H1 (cell line): Measurements from ENCODE around the gene KLRB1. TPM values are rescaled to one million over a fixed set of nuclear protein-coding genes. Genes with fewer than 3 reads are reported as not detected.

Source experiments
- CTCF ChIA-PET: fragments of 300-600 bp; sonication (Branson Sonifier 250); formaldehyde crosslinking; loops from one replicate; lab custom pipeline; 2021; ENCODE audit not compliant: partially characterized antibody; lab: Charles Lee
- POLR2A ChIA-PET: fragments of 300-600 bp; sonication (Branson Sonifier 250); formaldehyde crosslinking; loops from one replicate; lab custom pipeline; 2021; ENCODE audit warnings: inconsistent platforms; ENCODE audit not compliant: partially characterized antibody; lab: Charles Lee
- DNase-seq, 2 experiments: peaks; one replicate each; pipeline versions ENCODE4 v3.0.0 to v3.0.0-alpha.2; 2010 to 2022; ENCODE audit warnings: low spot score in 2 of 2, low read depth in 1 of 2, mixed read lengths in 1 of 2
- FAIRE-seq: peaks from 2 replicates; lab custom pipeline; 2011; peaks lifted over from hg19 to GRCh38; lab: Jason Lieb, UNC
- H2AFZ ChIP-seq: 2 replicates; pipeline ENCODE4 v1.8.1; 2012; ENCODE audit warnings: low read length, inconsistent platforms
- H2AK5ac ChIP-seq: 2 replicates; pipeline ENCODE4 v1.6.1; 2013; ENCODE audit warnings: low read depth, low read length
- H2BK120ac ChIP-seq: replicated peaks from 2 replicates; pipeline ENCODE3; 2013; ENCODE audit warnings: low read depth, low read length, inconsistent platforms
- H2BK12ac ChIP-seq: 2 replicates; pipeline ENCODE4 v1.6.1; 2013; ENCODE audit warnings: low read depth, low read length
- H2BK15ac ChIP-seq: 2 replicates; pipeline ENCODE4 v1.6.1; 2013; ENCODE audit warnings: low read length
- H2BK20ac ChIP-seq: 2 replicates; pipeline ENCODE4 v1.6.1; 2013; ENCODE audit warnings: low read length
- H2BK5ac ChIP-seq: 2 replicates; pipeline ENCODE4 v1.6.1; 2013; ENCODE audit warnings: low read depth, low read length
- H3K14ac ChIP-seq: 2 replicates; pipeline ENCODE4 v1.6.1; 2013; ENCODE audit warnings: inconsistent platforms; ENCODE audit not compliant: insufficient read length
- H3K18ac ChIP-seq: 2 replicates; pipeline ENCODE4 v1.6.1; 2013; ENCODE audit warnings: low read length; ENCODE audit errors: extremely low read depth
- H3K23ac ChIP-seq: 2 replicates; pipeline ENCODE4 v1.6.1; 2013; ENCODE audit warnings: inconsistent platforms; ENCODE audit not compliant: insufficient read length
- H3K23me2 ChIP-seq: 2 replicates; pipeline ENCODE4 v1.6.1; 2013; ENCODE audit warnings: low read depth, low read length
- H3K27ac ChIP-seq: 2 replicates; pipeline ENCODE4 v1.6.1; 2011; ENCODE audit warnings: low read depth, low read length, inconsistent platforms
- H3K27me3 ChIP-seq, 4 experiments: replicated peaks in 1 of 4; 1 replicate in 1 of 4; 2 replicates in 3 of 4; pipeline versions ENCODE4 v1.6.1 to v1.8.1; 2011 to 2013; ENCODE audit warnings: low read length in 3 of 4, mild to moderate bottlenecking in 3 of 4, inconsistent platforms in 2 of 4, mixed read lengths in 2 of 4, moderate library complexity in 1 of 4; ENCODE audit not compliant: control insufficient read depth in 3 of 4, insufficient read depth in 3 of 4; ENCODE audit errors: extremely low read depth in 1 of 4
- H3K36me3 ChIP-seq, 4 experiments: 2 replicates each; pipeline versions ENCODE4 v1.6.1 to v1.8.1; 2011 to 2013; ENCODE audit warnings: mild to moderate bottlenecking in 4 of 4, low read length in 3 of 4, moderate library complexity in 2 of 4, control low read depth in 1 of 4, inconsistent platforms in 1 of 4; ENCODE audit not compliant: insufficient read depth in 4 of 4, control insufficient read depth in 2 of 4
- H3K4ac ChIP-seq: replicated peaks from 2 replicates; pipeline ENCODE3; 2013; ENCODE audit warnings: low read length, low read depth, mixed read lengths, inconsistent platforms; ENCODE audit not compliant: insufficient read length
- H3K4me1 ChIP-seq, 4 experiments: replicated peaks in 1 of 4; 1 replicate in 1 of 4; 2 replicates in 3 of 4; pipeline versions ENCODE4 v1.6.1 to v1.8.1; 2011 to 2013; ENCODE audit warnings: low read length in 3 of 4, inconsistent platforms in 2 of 4, mixed read lengths in 1 of 4; ENCODE audit not compliant: insufficient read depth in 4 of 4, control insufficient read depth in 3 of 4
- H3K4me2 ChIP-seq, 2 experiments: 2 replicates each; pipeline versions ENCODE4 v1.6.1 to v1.8.1; 2011 to 2013; ENCODE audit warnings: low read depth in 2 of 2, low read length in 2 of 2, control low read depth in 1 of 2, inconsistent platforms in 1 of 2, mild to moderate bottlenecking in 1 of 2; ENCODE audit not compliant: insufficient read depth in 1 of 2
- H3K4me3 ChIP-seq, 4 experiments: fragments of 200-600, 300-600 bp in 1 of 4; sonication (generic), shearing (Covaris generic), sonication (Bioruptor Twin) in 1 of 4; 2 replicates each; pipeline versions ENCODE4 v1.5.1 to v1.8.1; 2011 to 2016; ENCODE audit warnings: low read length in 4 of 4, low read depth in 3 of 4, control low read depth in 2 of 4, inconsistent platforms in 2 of 4, mild to moderate bottlenecking in 2 of 4, mixed read lengths in 1 of 4, moderate library complexity in 1 of 4; ENCODE audit not compliant: insufficient read depth in 2 of 4; ENCODE audit errors: extremely low read depth in 1 of 4
- H3K56ac ChIP-seq: replicated peaks from 2 replicates; pipeline ENCODE3; 2013; ENCODE audit warnings: low read depth, mild to moderate bottlenecking, mixed read lengths, low read length, inconsistent platforms; ENCODE audit not compliant: insufficient read length
- H3K79me1 ChIP-seq: 2 replicates; pipeline ENCODE4 v1.6.1; 2013; ENCODE audit warnings: low read depth, low read length, control low read depth
- H3K79me2 ChIP-seq, 2 experiments: 2 replicates each; pipeline versions ENCODE4 v1.6.1 to v1.8.1; 2012 to 2013; ENCODE audit warnings: low read length in 2 of 2, mild to moderate bottlenecking in 2 of 2, inconsistent platforms in 1 of 2; ENCODE audit not compliant: insufficient read depth in 2 of 2, control insufficient read depth in 1 of 2
- H3K9ac ChIP-seq, 4 experiments: replicated peaks in 1 of 4; 1 replicate in 1 of 4; 2 replicates in 3 of 4; pipeline versions ENCODE4 v1.6.1 to v1.8.1; 2011 to 2013; ENCODE audit warnings: low read depth in 3 of 4, low read length in 3 of 4, control low read depth in 2 of 4, mild to moderate bottlenecking in 2 of 4, moderate library complexity in 2 of 4, inconsistent platforms in 1 of 4; ENCODE audit errors: extremely low read depth in 1 of 4
- H3K9me3 ChIP-seq, 2 experiments: 2 replicates each; pipeline versions ENCODE4 v1.6.1 to v1.8.1; 2012 to 2013; ENCODE audit warnings: mild to moderate bottlenecking in 2 of 2, moderate library complexity in 2 of 2, control low read depth in 1 of 2, inconsistent platforms in 1 of 2, low read depth in 1 of 2, low read length in 1 of 2, mixed read lengths in 1 of 2; ENCODE audit not compliant: insufficient read depth in 2 of 2
- H4K20me1 ChIP-seq, 2 experiments: replicated peaks in 1 of 2; 2 replicates each; pipeline versions ENCODE3 to v1.8.1; 2011 to 2013; ENCODE audit warnings: inconsistent platforms in 2 of 2, low read length in 2 of 2, mild to moderate bottlenecking in 1 of 2; ENCODE audit not compliant: insufficient read depth in 2 of 2, control insufficient read depth in 1 of 2
- H4K5ac ChIP-seq: 2 replicates; pipeline ENCODE4 v1.6.1; 2013; ENCODE audit warnings: low read length, low read depth, mixed read lengths, inconsistent platforms; ENCODE audit not compliant: insufficient read length
- H4K8ac ChIP-seq: 2 replicates; pipeline ENCODE4 v1.8.0; 2013; ENCODE audit warnings: mild to moderate bottlenecking, moderate library complexity, low read length, inconsistent platforms; ENCODE audit not compliant: insufficient read depth; ENCODE audit errors: extremely low read depth
- H4K91ac ChIP-seq: replicated peaks from 2 replicates; pipeline ENCODE3; 2013; ENCODE audit warnings: low read length, mixed read lengths, inconsistent platforms; ENCODE audit not compliant: insufficient read length
- CHD2 ChIP-seq: IDR thresholded peaks from 2 replicates; pipeline ENCODE4 v1.6.1; 2012; ENCODE audit warnings: low read length, improper control_type of control experiment
- CREB1 ChIP-seq: IDR thresholded peaks from 2 replicates; pipeline ENCODE4 v1.6.1; 2012; ENCODE audit warnings: inconsistent platforms
- FOSL1 ChIP-seq: IDR thresholded peaks from 2 replicates; pipeline ENCODE4 v1.6.1; 2011; ENCODE audit warnings: mild to moderate bottlenecking, low read depth, low read length, moderate library complexity; ENCODE audit not compliant: insufficient read depth
- HDAC2 ChIP-seq, 2 experiments: fragments of 300-600 bp in 1 of 2; sonication (generic) in 1 of 2; IDR thresholded peaks; 2 replicates each; pipeline ENCODE4 v1.6.1; 2011 to 2012; ENCODE audit warnings: low read depth in 2 of 2, low read length in 2 of 2, mild to moderate bottlenecking in 2 of 2, moderate library complexity in 2 of 2, borderline replicate concordance in 1 of 2, inconsistent platforms in 1 of 2
- MAFK ChIP-seq: IDR thresholded peaks from 2 replicates; pipeline ENCODE4 v1.6.1; 2012; ENCODE audit warnings: low read depth, mild to moderate bottlenecking, improper control_type of control experiment, low read length
- POLR2AphosphoS5 ChIP-seq: IDR thresholded peaks from 2 replicates; pipeline ENCODE4 v1.6.1; 2011; ENCODE audit warnings: low read depth, low read length
- POU5F1 ChIP-seq: IDR thresholded peaks from 2 replicates; pipeline ENCODE4 v1.6.1; 2011; ENCODE audit warnings: low read depth, mild to moderate bottlenecking, low read length, moderate library complexity
- RAD21 ChIP-seq, 2 experiments: IDR thresholded peaks in 1 of 2; conservative IDR thresholded peaks in 1 of 2; 2 replicates each; pipeline ENCODE4 v1.6.1; 2011; ENCODE audit warnings: low read depth in 2 of 2, low read length in 2 of 2, improper control_type of control experiment in 1 of 2, inconsistent platforms in 1 of 2, mild to moderate bottlenecking in 1 of 2, moderate library complexity in 1 of 2
- SIRT6 ChIP-seq: IDR thresholded peaks from one replicate; pipeline ENCODE4 v1.7.1; 2012; ENCODE audit warnings: low read length, inconsistent platforms
- SP1 ChIP-seq: IDR thresholded peaks from 2 replicates; pipeline ENCODE4 v1.6.1; 2011; ENCODE audit warnings: low read depth, low read length
- TAF7 ChIP-seq: optimal IDR thresholded peaks from 2 replicates; pipeline ENCODE3; 2011; ENCODE audit warnings: low read depth, mild to moderate bottlenecking, inconsistent platforms, low read length, moderate library complexity, borderline replicate concordance
- TEAD4 ChIP-seq: IDR thresholded peaks from 2 replicates; pipeline ENCODE4 v1.6.1; 2012; ENCODE audit warnings: low read depth, low read length, inconsistent platforms, mixed read lengths
- ZNF274 ChIP-seq: IDR thresholded peaks from 2 replicates; pipeline ENCODE4 v1.7.0; 2012; ENCODE audit warnings: low read length, borderline replicate concordance; ENCODE audit errors: extremely low read depth
- WGBS, 2 experiments: shearing (Covaris generic) in 1 of 2; methylation state at CpG; one replicate each; pipeline versions ENCODE4 v1.1.6 to v1.1.7; 2013 to 2015; ENCODE audit warnings: low lambda C conversion rate in 2 of 2, mixed read lengths in 2 of 2, inconsistent platforms in 1 of 2, low coverage in 1 of 2, missing lambda C conversion rate in 1 of 2; ENCODE audit not compliant: insufficient replicate concordance in 2 of 2, insufficient coverage in 1 of 2, insufficient read length in 1 of 2; ENCODE audit errors: extremely low coverage in 1 of 2, missing lambda C conversion rate in 1 of 2; 5-methylcytosine and 5-hydroxymethylcytosine counted together
- polyA plus RNA-seq, 7 experiments: library from polyadenylated mRNA; depleted of rRNA in 3 of 7; stranded (reverse) in 5 of 7; unstranded in 2 of 7; fragments of >200 nt in 5 of 7; fragments of 200-250 nt in 2 of 7; gene quantifications; 1 replicate in 5 of 7; 2 replicates in 1 of 7; 4 replicates in 1 of 7; pipeline versions ENCODE4 v1.2.1 to v1.2.3, GENCODE V29; 2011 to 2013; ENCODE audit warnings: missing spikeins in 2 of 7, mixed read lengths in 2 of 7
- total RNA-seq: library from RNA; stranded (reverse); fragmentation: NEBNext Ultra II Directional; extraction: Animal tissue kit (Norgen Biotek cat#: 25700); gene quantifications from 2 replicates; pipeline ENCODE4 v1.2.1, GENCODE V29; 2021

The KLRB1 gene
- total and polyA plus RNA-seq, 2 of the 8 experiments (the other 6 are each of a cell fraction or from before 2014, with no cell fraction given) = not detected

DNA sequence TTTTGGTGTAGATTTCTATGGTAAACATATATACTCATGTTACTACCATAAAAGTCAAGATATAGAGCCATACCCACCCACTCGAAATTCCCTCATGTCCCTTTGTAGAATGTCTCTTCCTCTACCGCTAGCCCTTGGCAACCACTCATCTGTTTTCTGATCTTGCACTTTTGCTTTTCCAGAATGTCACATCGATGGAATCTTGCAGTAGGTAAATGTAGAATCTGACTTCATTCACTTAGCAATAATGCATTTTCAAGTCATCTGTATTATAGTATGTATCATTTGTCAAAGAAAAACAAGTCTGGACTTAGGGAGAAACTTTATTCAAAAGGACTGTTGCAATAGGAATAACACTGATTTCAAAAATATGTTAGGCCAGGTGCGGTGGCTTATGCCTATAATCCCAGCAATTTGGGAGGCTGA, 42.4 kb upstream of the KLRB1 start:
- H2BK20ac ChIP-seq = no peak overlapping the region
- peaks cover 11% of the 10 kb centered on the region; the same call in 1 of the 2 replicates for H3K23me2 ChIP-seq
- H4K5ac ChIP-seq = no peak overlapping the region
- no peak overlapping the region for H2AK5ac ChIP-seq
- H2BK120ac ChIP-seq = no peak overlapping the region
- no peak overlapping the region for H3K18ac ChIP-seq
- H3K9ac ChIP-seq = no peak overlapping the region
- H3K79me1 ChIP-seq = no peaks in the 10 kb centered on the region
- H4K91ac ChIP-seq = no peak overlapping the region
- no peak overlapping the region for H3K14ac ChIP-seq
- H4K20me1 ChIP-seq = no peaks in the 10 kb centered on the region
- no peak overlapping the region for H3K4ac ChIP-seq
- H3K4me1 ChIP-seq = peaks cover 2 to 7% (median 5%) of the 10 kb centered on the region in 4 experiments; a peak in 3 of 7 replicates
- no peak overlapping the region for H2BK15ac ChIP-seq
- 90% methylated on average over 4 of the region's 4 CpGs; no CpG with 5 or more reads in 1 of the 2 experiments for WGBS, 2 experiments
- POLR2A ChIA-PET = interaction anchor here (0.6 to 0.8 kb wide), 2 partner anchors 9 to 12 kb away, joined by 3 read pairs; no protein-coding TSS in a partner anchor
- peaks cover 2 to 5% (median 4%) of the 10 kb centered on the region in 4 experiments; a peak in 5 of 8 replicates for H3K36me3 ChIP-seq
- no peak for FAIRE-seq
- H3K79me2 ChIP-seq = peaks cover 0 to 30% of the 10 kb centered on the region in 2 experiments; a peak in 3 of 4 replicates
- CTCF ChIA-PET = interaction anchor here (0.6 kb wide), 1 partner anchor 295 kb away, joined by 4 read pairs; no protein-coding TSS in a partner anchor
- no peaks in the 10 kb centered on the region for H3K9me3 ChIP-seq
- no peak overlapping the region for H4K8ac ChIP-seq
- no peaks in the 10 kb centered on the region for H3K27me3 ChIP-seq
- H2BK12ac ChIP-seq = no peak overlapping the region
- no peak overlapping the region for H2AFZ ChIP-seq
- H2BK5ac ChIP-seq = no peak overlapping the region
- no peak for DNase-seq
- H3K56ac ChIP-seq = no peak overlapping the region
- peak overlapping the region in 1 of 2 experiments; percentile 83; a peak in 1 of 4 replicates for H3K4me2 ChIP-seq
- H3K27ac ChIP-seq = no peak overlapping the region
- H3K4me3 ChIP-seq = peak overlapping the region in 1 of 4 experiments; percentile 85; a peak in 1 of 8 replicates
- H3K23ac ChIP-seq = no peak overlapping the region
- no peak for TF ChIP-seq SIRT6
- TF ChIP-seq ZNF274 = no peak
- no peak for TF ChIP-seq POLR2AphosphoS5
- no peak for TF ChIP-seq MAFK
- no peak for TF ChIP-seq TAF7
- TF ChIP-seq CREB1 = no peak
- no peak for TF ChIP-seq TEAD4
- no peak for TF ChIP-seq CHD2
- no peak for TF ChIP-seq RAD21 (IDR thresholded peaks at IDR 0.05 in 1 of 2, conservative IDR thresholded peaks at IDR 0.05 in 1 of 2; ENCODE audit: low read depth in 2 of 2, low read length in 2 of 2)
- no peak for TF ChIP-seq FOSL1
- TF ChIP-seq HDAC2 (IDR thresholded peaks at IDR 0.05; ENCODE audit: borderline replicate concordance in 1 of 2, low read depth in 2 of 2, low read length in 2 of 2) = no peak
- TF ChIP-seq SP1 = no peak
- no peak for TF ChIP-seq POU5F1
